HL-60 (cell line): Measurements from ENCODE around the gene DGCR8.

Experiments
- GABPA ChIP-seq: IDR thresholded peaks from 2 replicates; pipeline ENCODE4 v1.6.1; 2012; ENCODE audit warnings: low read depth
- POLR2AphosphoS5 ChIP-seq: IDR thresholded peaks from 2 replicates; pipeline ENCODE4 v1.6.1; 2012; ENCODE audit warnings: low read depth
- TF ChIP-seq, protein P1 (sequence below): IDR thresholded peaks from one replicate; pipeline ENCODE4 v1.5.1; 2011; ENCODE audit warnings: low read length, control low read depth, inconsistent platforms; ENCODE audit not compliant: insufficient read depth
- TF ChIP-seq, protein P2 (sequence below): IDR thresholded peaks from 2 replicates; pipeline ENCODE4 v1.6.1; 2012; ENCODE audit warnings: low read depth; ENCODE audit not compliant: insufficient replicate concordance

DNA sequence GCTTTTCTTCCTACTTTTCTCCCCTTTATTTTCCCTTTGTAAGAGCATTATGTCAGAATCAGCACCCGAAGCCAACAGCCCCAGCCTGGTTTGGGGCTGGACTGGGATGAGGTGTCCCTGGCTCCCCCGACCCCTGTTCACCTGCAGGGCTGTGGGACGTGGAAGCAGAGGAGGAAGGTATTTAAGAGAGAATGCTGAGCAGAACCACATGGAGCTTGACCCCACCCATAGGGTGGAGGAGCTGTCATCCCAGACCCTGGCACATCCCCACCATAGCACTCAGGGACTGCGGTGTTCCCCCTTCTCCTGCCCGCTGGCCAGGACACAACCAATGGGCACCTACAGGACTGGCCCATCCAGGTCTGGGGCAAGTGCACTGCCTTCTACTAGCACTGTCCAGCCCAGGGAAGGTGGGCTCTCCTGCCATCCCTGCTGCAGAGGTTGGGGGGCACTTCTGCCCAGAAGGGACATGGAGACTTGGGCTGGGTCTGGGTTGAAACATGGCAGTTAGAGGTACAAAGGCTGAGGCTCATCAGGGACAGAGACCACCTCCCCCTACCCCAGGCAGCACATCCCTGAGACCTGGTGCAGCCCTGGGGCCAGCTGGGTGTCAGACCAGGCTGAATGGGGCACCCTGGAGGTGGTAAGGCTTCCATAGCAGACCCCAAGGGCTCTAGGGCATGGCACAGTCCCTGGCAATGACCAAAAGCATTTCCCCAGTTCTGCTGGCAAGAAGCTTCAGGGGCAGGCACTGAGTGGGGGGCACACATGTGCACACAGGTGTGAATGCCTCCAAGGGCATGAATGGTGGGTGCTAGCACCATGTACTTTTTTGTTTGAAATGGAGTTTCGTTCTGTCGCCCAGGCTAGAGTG lies 39.5 kb upstream of the DGCR8 start:
- TF ChIP-seq, protein P1, sequence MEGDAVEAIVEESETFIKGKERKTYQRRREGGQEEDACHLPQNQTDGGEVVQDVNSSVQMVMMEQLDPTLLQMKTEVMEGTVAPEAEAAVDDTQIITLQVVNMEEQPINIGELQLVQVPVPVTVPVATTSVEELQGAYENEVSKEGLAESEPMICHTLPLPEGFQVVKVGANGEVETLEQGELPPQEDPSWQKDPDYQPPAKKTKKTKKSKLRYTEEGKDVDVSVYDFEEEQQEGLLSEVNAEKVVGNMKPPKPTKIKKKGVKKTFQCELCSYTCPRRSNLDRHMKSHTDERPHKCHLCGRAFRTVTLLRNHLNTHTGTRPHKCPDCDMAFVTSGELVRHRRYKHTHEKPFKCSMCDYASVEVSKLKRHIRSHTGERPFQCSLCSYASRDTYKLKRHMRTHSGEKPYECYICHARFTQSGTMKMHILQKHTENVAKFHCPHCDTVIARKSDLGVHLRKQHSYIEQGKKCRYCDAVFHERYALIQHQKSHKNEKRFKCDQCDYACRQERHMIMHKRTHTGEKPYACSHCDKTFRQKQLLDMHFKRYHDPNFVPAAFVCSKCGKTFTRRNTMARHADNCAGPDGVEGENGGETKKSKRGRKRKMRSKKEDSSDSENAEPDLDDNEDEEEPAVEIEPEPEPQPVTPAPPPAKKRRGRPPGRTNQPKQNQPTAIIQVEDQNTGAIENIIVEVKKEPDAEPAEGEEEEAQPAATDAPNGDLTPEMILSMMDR, result no peak
- TF ChIP-seq POLR2AphosphoS5 (no peak), GABPA (no peak)
- TF ChIP-seq, protein P2, sequence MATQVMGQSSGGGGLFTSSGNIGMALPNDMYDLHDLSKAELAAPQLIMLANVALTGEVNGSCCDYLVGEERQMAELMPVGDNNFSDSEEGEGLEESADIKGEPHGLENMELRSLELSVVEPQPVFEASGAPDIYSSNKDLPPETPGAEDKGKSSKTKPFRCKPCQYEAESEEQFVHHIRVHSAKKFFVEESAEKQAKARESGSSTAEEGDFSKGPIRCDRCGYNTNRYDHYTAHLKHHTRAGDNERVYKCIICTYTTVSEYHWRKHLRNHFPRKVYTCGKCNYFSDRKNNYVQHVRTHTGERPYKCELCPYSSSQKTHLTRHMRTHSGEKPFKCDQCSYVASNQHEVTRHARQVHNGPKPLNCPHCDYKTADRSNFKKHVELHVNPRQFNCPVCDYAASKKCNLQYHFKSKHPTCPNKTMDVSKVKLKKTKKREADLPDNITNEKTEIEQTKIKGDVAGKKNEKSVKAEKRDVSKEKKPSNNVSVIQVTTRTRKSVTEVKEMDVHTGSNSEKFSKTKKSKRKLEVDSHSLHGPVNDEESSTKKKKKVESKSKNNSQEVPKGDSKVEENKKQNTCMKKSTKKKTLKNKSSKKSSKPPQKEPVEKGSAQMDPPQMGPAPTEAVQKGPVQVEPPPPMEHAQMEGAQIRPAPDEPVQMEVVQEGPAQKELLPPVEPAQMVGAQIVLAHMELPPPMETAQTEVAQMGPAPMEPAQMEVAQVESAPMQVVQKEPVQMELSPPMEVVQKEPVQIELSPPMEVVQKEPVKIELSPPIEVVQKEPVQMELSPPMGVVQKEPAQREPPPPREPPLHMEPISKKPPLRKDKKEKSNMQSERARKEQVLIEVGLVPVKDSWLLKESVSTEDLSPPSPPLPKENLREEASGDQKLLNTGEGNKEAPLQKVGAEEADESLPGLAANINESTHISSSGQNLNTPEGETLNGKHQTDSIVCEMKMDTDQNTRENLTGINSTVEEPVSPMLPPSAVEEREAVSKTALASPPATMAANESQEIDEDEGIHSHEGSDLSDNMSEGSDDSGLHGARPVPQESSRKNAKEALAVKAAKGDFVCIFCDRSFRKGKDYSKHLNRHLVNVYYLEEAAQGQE, result no peak
